D721Med (cell line): ENCODE results near the gene SLC13A3.

Source experiments
- DNase-seq: peaks from one replicate; pipeline ENCODE4 v3.0.0; 2011; ENCODE audit warnings: low spot score; ENCODE audit not compliant: insufficient read length
- FAIRE-seq: peaks from 2 replicates; lab custom pipeline; 2011; peaks lifted over from hg19 to GRCh38; lab: Jason Lieb, UNC
- TF ChIP-seq, protein P1 (sequence below): IDR thresholded peaks from 2 replicates; pipeline ENCODE4 v1.5.1; 2012; ENCODE audit warnings: mild to moderate bottlenecking, control low read depth; ENCODE audit not compliant: insufficient read depth; ENCODE audit errors: missing control alignments

Gene SLC13A3

DNA sequence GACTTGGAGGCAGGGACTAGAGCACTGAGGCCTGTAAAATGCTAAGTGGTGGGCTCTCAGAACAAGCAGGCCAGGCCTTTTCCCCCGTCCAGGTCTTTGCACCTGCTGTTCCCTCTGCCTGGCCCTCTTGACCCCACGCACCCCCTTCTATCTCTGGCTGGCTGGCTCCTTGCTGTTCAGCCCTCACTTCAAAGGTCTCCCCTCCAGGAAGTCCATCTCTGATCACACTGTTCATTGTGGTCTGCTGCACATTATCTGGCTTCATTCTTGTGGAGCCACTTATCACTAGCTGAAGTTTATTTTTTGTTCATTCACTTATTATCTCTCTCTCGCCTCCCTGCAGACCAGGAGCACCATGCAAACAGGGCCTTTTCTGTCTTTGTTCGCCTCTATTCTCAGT lies 24.5 kb downstream of the SLC13A3 start:
- FAIRE-seq (no peak), DNase-seq (no peak)
- TF ChIP-seq, protein P1, sequence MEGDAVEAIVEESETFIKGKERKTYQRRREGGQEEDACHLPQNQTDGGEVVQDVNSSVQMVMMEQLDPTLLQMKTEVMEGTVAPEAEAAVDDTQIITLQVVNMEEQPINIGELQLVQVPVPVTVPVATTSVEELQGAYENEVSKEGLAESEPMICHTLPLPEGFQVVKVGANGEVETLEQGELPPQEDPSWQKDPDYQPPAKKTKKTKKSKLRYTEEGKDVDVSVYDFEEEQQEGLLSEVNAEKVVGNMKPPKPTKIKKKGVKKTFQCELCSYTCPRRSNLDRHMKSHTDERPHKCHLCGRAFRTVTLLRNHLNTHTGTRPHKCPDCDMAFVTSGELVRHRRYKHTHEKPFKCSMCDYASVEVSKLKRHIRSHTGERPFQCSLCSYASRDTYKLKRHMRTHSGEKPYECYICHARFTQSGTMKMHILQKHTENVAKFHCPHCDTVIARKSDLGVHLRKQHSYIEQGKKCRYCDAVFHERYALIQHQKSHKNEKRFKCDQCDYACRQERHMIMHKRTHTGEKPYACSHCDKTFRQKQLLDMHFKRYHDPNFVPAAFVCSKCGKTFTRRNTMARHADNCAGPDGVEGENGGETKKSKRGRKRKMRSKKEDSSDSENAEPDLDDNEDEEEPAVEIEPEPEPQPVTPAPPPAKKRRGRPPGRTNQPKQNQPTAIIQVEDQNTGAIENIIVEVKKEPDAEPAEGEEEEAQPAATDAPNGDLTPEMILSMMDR: no peak

DNA sequence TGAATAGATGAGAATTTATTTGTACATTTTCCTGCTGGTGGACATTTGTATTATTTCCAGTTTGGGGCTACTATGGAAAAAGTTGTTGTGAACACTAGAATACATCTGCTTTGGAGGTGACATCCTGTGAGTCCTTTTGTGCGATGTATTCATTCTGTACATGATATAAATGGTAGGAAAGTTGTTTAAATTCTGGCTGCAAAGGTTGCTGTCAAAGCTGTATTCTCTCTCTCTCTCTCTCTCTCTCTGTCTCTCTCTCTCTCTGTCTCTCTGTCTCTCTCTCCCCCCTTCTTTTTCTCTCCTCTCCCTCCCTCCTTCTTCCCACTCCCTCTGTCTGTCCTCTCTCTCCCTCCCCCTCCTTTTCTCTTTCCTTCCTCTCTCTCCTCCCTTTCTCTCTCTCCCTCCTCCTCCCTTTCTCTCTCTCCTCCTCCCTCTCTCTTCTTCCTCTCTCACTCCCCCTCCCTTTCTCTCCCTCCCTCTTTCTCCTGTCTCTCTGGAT lies 25.3 kb downstream of the SLC13A3 start:
- no peak for FAIRE-seq
- no peak for DNase-seq

DNA sequence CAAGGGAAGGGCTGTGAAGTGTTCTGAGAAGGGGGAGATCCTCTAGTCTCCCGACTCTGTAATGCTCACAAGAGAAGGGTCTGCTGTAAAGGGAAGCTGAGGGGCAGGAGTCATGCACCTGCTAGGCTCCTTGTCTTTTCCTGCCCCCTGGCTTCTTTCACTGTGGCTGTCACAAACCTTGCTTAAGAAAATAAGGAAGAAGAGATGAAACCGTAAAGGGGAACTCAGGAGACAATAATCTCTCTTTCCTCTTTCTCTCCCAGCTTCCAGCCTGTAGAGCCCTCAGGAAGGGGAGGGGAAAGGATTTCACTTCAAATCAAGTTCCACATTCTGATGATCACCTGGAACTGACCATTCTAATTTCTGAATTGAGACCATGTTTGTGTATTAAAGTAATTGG lies 26.3 kb downstream of the SLC13A3 start:
- no peak for DNase-seq
- FAIRE-seq: no peak
- TF ChIP-seq, protein P1: no peak

More for the DNA sequence above, 25.3 kb downstream of the SLC13A3 start:
- TF ChIP-seq, protein P1: no peak

DNA sequence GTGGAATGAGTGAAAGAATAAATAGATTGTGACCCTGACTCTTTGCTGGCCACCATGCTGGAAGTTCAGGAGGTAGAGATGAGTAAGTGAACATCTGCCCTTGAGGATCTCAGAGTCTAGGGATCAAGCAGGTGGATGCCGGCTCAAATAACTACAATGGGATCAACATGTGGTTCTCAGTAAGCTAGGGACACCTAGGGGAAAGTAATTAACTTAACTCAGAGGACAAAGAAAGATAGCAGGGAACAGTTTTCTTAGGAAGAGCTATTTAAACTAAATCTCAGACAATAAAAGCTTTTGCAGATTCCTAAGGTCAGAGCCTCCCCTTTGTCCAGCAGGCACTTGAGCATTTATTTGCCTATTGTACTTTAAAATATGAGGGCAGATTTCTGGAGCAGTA lies 29.1 kb downstream of the SLC13A3 start:
- DNase-seq (no peak), FAIRE-seq (no peak)
- TF ChIP-seq, protein P1: no peak

DNA sequence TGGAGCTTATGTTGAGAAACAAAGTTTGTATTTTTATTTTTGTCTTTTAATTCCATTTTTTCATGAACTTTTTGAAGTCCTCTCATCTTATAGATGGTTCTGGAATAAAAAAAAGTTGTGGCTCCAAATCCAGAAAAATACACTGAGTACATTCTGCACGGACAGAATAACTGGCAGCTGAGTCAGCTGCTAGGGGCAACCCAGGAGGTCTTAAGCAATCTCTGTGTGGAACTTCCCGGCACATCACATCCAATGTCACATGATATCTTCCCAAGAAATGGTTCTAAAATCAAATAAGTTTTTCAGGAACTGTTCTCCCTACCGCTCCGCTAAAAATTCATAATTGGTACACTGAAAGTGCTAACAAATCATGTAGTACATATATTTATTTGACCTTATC lies 29.8 kb downstream of the SLC13A3 start:
- DNase-seq (no peak), FAIRE-seq (no peak)
- TF ChIP-seq, protein P1: no peak

DNA sequence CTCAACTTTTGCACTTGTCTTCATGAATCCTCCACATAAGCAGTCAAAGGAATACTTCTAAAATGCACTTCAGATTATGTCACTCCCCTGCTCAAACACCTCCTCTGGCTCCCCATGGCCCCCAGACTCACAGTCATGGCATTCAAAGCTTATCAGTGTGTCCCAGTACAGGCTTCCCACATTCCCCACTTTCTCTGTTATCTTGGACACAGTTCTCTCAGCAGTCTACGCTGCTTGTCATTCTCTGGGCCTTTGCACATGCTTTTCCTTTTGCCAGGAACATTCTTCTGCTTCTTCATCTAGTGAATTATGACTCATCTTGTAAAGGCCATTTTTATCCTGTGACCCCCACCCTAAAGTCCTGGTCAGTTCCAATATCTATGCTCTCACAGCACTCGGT lies 31.8 kb downstream of the SLC13A3 start:
- DNase-seq (no peak), FAIRE-seq (no peak)

More for the DNA sequence above, 31.8 kb downstream of the SLC13A3 start:
- TF ChIP-seq, protein P1: no peak
